ENCODE data around the gene MTA3. TPM values are rescaled to one million over a fixed set of nuclear protein-coding genes. Genes with fewer than 3 reads are reported as not detected.
"Not testable (repeated sequence)": the region's sequence is repeated elsewhere in the genome, so short reads cannot be mapped to it uniquely, and the experiment has no call there.

The MTA3 gene
- total RNA-seq, 2 experiments from 2014 or later = 19.9 to 20.0 TPM

- ChIA-PET CTCF (interaction anchor here (0.7 kb wide), 2 partner anchors 216 to 235 kb away, joined by 3 to 4 read pairs; no protein-coding TSS in a partner anchor), POLR2A (no interaction called here)
Observed at GRCh38 chr2:42602876-42603219, 34.4 kb downstream of the MTA3 start.

DNA sequence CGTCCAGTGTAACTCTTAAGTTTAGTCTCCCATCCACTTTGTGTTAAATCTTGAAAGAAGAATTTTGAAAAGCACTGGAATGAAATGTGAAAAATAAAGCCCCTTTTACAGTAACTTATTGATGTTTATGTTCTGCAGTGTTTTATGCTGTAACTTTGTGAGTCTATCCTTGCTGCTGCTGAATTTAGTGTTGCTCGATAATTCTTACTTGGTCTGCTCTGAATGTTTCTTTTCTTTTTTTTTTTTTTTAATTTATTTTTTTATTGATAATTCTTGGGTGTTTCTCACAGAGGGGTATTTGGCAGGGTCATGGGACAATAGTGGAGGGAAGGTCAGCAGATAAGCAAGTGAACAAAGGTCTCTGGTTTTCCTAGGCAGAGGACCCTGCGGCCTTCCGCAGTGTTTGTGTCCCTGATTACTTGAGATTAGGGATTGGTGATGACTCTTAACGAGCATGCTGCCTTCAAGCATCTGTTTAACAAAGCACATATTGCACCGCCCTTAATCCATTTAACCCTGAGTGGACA lies 36.0 kb downstream of the MTA3 start:
- CTCF ChIA-PET = interaction anchor here (0.9 kb wide), 1 partner anchor 12 kb away, joined by 3 read pairs; no protein-coding TSS in a partner anchor
- POLR2A ChIA-PET = not testable (repeated sequence)

DNA sequence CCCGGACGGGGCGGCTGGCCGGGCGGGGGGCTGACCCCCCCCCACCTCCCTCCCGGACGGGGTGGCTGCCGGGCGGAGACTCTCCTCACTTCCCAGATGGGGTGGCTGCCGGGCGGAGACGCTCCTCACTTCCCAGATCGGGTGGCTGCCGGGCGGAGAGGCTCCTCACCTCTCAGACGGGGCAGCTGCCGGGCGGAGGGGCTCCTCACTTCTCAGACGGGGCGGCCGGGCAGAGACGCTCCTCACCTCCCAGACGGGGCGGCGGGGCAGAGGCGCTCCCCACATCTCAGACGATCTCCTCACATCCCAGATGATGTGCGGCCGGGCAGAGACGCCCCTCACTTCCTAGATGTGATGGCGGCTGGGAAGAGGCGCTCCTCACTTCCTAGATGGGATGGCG lies 37.7 kb downstream of the MTA3 start:
- POLR2A ChIA-PET, CTCF ChIA-PET: not testable (repeated sequence)

DNA sequence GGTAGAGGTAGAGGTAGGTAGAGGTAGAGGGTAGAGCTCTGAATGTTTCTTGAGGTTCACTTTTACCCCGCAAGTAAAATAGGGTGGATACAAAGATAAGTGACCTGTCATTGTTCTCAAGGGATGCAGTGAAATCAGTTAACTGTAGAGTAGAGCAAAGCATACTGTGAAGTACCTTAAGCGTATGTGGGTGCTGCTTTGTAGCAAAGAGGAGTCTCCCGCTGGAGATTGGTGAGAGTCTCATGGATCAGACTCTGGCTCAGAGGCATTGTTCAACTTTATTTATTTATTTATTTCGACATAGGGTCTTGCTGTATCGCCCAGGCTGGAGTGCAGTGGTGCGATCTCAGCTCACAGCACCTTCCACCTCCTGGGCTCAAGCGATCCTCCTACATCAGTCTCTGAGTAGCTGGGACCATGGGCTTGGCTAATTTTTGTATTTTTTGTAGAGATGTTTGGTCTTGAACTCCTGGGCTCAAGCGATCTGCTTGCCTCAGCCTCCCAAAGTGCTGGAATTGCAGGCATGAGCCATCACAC lies 38.7 kb downstream of the MTA3 start:
- CTCF ChIA-PET = no interaction called here
- POLR2A ChIA-PET = no interaction called here

DNA sequence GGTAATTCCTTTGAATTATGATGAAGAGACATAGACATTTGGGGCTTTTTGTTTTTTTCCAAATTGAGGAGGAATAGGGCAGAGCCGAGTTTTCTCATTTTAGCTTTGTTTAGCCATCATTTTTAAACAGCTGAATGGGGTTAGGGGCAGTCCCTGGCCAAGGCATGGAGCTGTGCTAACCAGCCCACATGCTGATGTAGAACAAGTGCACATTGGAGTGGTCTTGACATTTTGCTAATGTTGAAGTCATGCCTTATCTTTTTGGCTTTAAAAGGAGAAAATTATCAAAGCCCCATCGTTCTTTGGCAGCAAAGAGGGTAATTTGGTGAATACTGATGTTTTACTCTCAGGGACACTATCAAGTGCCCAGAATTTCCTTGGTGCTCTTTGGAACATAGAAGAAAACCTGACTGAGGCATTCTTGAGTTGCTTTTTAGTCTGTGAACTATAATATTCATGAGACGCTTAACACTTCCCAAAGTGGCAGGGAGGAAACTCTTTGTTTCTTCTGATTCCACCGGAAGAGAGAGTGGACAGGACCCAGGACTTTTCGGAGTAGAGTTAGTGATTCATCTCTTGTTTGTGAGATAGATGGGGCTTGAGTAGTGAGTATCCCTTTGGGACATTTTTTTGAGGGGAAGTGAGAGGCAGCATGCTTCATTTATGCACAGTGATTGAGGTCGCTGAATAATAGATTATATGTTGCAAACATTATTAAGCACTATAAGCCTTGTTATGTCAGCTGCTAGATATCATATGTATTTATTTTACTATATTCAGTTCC lies 45.0 kb downstream of the MTA3 start:
- POLR2A ChIA-PET = no interaction called here
- CTCF ChIA-PET = interaction anchor here (0.7 kb wide), 1 partner anchor 73 kb away, joined by 3 read pairs; no protein-coding TSS in a partner anchor

- ChIA-PET CTCF (no interaction called here), POLR2A (no interaction called here)
Observed at GRCh38 chr2:42614838-42615237, 46.4 kb downstream of the MTA3 start.

GRCh38 chr2:42618116-42618515 lies 49.7 kb downstream of the MTA3 start:
- CTCF ChIA-PET = no interaction called here
- POLR2A ChIA-PET = no interaction called here

GRCh38 chr2:42618972-42619371 lies 50.5 kb downstream of the MTA3 start:
- ChIA-PET POLR2A (interaction anchor here (0.6 kb wide), 1 partner anchor 32 kb away, joined by 3 read pairs; no protein-coding TSS in a partner anchor), CTCF (no interaction called here)

DNA sequence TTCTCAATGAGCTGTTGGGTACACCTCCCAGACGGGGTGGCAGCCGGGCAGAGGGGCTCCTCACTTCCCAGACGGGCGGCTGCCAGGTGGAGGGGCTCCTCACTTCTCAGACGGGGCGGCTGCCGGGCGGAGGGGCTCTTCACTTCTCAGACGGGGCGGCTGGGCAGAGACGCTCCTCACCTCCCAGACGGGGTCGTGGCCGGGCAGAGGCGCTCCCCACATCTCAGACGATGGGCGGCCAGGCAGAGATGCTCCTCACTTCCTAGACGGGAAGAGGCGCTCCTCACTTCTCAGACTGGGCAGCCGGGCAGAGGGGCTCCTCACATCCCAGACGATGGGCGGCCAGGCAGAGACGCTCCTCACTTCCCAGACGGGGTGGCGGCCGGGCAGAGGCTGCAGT lies 53.2 kb downstream of the MTA3 start:
- CTCF ChIA-PET, POLR2A ChIA-PET: not testable (repeated sequence)

DNA sequence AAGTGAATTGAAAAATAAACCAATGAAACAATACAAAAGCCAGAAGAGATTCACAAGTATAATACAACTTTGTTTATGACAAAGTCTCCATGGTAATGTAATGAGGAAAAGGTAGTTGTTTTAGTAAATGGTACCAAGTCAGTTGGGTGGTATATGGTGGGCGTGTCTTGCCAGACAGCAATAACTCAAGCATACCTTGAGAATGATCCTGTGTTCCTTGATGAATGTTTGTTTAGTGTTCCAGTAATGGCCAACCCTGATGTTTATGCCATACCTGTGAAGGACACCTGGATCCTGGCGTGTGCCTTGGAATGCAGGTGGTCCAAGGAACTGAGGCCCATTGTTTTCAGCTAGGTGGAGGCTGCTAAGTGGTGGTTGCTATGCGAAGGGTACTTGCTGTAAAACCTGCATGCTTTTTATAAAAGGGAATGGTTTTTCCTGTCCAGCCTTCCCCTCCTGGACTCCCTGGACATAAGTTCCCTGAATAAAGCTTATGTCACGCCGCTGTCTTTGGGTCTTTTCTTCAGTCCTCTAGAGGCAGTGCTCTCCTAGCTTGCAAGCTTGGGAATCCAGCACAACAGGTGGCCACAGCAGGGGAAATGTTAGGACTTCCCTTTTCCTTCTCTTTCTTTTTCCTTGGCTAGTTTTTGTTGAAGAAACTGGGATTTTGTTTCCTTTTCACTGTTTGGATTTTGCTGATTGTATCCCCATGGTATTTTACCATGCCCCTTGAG lies 54.7 kb downstream of the MTA3 start:
- ChIA-PET CTCF (no interaction called here), POLR2A (no interaction called here)

DNA sequence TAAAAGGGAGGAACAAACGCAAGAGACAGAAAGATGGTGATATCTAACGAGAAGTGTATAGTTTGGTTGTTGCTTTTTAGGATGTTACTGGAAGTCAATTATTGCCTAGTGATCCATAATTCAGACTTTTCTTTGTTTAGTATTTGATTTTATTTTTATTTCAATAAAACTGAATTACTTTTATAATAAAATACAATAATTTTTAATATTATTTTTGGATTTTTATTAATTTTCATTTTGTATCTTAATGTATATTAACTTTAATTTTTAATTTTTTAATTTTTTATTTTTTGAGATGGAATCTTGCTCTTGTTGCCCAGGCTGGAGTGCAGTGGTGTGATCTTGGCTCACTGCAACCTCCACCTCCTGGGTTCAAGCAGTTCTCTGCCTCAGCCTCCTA lies 55.6 kb downstream of the MTA3 start:
- ChIA-PET CTCF (interaction anchor here (0.7 kb wide), 1 partner anchor 71 kb away, joined by 4 read pairs; no protein-coding TSS in a partner anchor), POLR2A (no interaction called here)

DNA sequence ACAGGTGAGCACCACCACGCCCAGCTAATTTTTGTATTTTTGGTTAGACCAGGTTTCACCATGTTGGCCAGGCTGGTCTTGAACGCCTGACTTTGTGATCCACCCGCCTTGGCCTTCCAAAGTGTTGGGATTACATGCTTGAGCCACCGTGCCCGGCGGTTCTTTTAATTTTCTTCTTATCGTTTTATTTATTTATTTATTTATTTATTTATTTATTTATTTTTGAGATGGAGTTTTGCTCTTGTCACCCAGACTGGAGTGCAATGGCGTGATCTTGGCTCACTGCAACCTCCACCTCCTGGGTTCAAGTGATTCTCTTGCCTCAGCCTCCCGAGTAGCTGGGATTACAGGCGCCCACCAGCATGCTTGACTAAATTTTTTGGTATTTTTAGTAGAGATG lies 59.6 kb downstream of the MTA3 start:
- POLR2A ChIA-PET, CTCF ChIA-PET: not testable (repeated sequence)

DNA sequence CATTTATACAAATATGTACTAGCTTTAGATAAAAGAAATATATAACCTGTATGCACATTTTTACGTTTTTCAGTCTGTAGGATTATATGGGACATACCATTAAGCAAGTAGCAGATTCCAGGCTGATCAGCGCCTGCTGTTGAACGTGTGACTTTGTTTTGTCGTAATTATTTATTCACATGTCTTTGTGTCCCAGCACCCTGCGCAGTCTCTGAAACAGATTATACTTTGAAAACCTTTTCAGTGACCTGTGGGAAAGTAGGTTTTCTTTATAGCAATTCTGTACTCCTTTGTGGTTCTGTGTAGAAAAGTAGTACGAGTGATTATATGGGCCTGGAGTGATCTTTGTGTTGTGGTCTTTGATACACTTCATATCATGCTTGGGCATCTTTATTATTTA lies 68.5 kb downstream of the MTA3 start:
- POLR2A ChIA-PET = interaction anchor here (0.6 kb wide), 1 partner anchor 16 kb away, joined by 4 read pairs; no protein-coding TSS in a partner anchor
- CTCF ChIA-PET = no interaction called here

- POLR2A ChIA-PET = no interaction called here
Observed at GRCh38 chr2:42638080-42638784, 69.8 kb downstream of the MTA3 start.

GRCh38 chr2:42639340-42640077 lies 71.1 kb downstream of the MTA3 start:
- ChIA-PET CTCF (interaction anchor here (0.7 kb wide), 1 partner anchor 264 kb away, joined by 3 read pairs; no protein-coding TSS in a partner anchor), POLR2A (no interaction called here)

More at GRCh38 chr2:42638080-42638784, 69.8 kb downstream of the MTA3 start:
- CTCF ChIA-PET = interaction anchor here (0.7 kb wide), 2 partner anchors 252 to 263 kb away, joined by 3 read pairs; no protein-coding TSS in a partner anchor

GRCh38 chr2:42640261-42640660 lies 71.8 kb downstream of the MTA3 start:
- ChIA-PET POLR2A (no interaction called here), CTCF (no interaction called here)

DNA sequence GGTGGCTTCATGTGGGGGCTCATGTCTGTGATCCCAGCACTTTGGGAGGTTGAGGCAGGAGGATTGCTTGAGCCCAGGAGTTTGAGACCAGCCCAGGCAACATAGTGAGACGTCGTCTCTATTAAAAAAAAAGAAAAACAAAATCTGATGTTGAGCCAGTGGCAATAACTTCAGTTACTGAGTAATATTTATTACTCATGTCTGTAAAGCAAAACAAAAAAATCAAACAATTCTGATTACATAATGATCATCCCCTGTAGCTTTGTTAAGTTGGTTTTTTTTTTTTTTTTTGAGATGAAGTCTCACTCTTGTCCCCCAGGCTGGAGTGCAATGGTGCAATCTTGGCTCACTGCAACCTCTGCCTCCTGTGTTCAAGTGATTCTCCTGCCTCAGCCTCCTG lies 73.9 kb downstream of the MTA3 start:
- CTCF ChIA-PET, POLR2A ChIA-PET: not testable (repeated sequence)

DNA sequence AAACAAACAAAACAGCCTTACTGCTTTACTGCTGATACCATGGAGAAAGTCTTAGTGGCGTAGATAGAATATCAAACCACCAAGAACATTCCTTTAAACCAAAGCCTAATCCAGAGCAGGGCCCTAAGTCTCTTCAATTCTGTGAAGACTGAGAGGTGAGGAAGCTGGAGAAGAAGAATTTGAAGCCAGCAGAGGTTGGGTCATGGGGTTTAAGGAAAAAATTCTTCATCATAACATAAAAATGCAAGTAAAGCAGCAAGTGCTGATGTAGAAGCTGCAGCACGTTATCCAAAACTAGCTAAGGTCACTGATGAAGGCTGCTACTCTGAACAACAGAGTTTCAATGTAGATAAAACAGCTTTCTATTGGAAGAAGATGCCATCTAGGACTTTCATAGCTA lies 77.1 kb downstream of the MTA3 start:
- CTCF ChIA-PET = no interaction called here
- POLR2A ChIA-PET = no interaction called here

GRCh38 chr2:42648796-42649195 lies 80.4 kb downstream of the MTA3 start:
- CTCF ChIA-PET = interaction anchor here (0.8 kb wide), 1 partner anchor 14 kb away, joined by 3 read pairs; no protein-coding TSS in a partner anchor
- POLR2A ChIA-PET = no interaction called here
